Sigmoid colon (tissue), 4 donors: ENCODE results near the gene PHGDH.
"Not testable (repeated sequence)": the region's sequence is repeated elsewhere in the genome, so short reads cannot be mapped to it uniquely, and the experiment has no call there.

Source experiments
- CTCF ChIP-seq, 4 experiments: fragments of 450-650 bp in 3 of 4; fragments of 200-600 bp in 1 of 4; IDR thresholded peaks; one replicate each; pipeline ENCODE4 v1.5.1; 2016 to 2019; ENCODE audit warnings: antibody characterized with exemption in 4 of 4, mild to moderate bottlenecking in 3 of 4, moderate library complexity in 2 of 4
- EP300 ChIP-seq, 4 donors: sonication (generic); formaldehyde crosslinking; IDR thresholded peaks; one replicate each; pipeline ENCODE4 v1.6.1; 2017; ENCODE audit warnings: antibody characterized with exemption in 4 of 4
- POLR2A ChIP-seq, 2 donors: fragments of 450-650 bp; IDR thresholded peaks; one replicate each; pipeline ENCODE4 v1.6.1; 2016; ENCODE audit warnings: antibody characterized with exemption in 2 of 2, mild to moderate bottlenecking in 2 of 2, moderate library complexity in 2 of 2
- POLR2AphosphoS5 ChIP-seq, 4 donors: sonication (generic); formaldehyde crosslinking; IDR thresholded peaks; one replicate each; pipeline ENCODE4 v1.6.1; 2017; ENCODE audit warnings: antibody characterized with exemption in 4 of 4

GRCh38 chr1:119706599-119706998 is 5.1 kb upstream of the PHGDH start:
- not testable (repeated sequence) for TF ChIP-seq CTCF, POLR2AphosphoS5, POLR2A, EP300 (IDR thresholded peaks at IDR 0.05)
